HCT116 (cell line): ENCODE measurements around the gene NFIL3. TPM values are rescaled to one million over a fixed set of nuclear protein-coding genes. Genes with fewer than 3 reads are reported as not detected.

ENCODE experiments used
- ATAC-seq: fragments of 200-7000 bp; cut with Tn5 transposase; 2 replicates; pipeline ENCODE4 v1.9.1; 2020; ENCODE audit warnings: mild to moderate bottlenecking, moderate library complexity
- BruUV-seq: library from RNA; stranded (reverse); fragments of 400-500 nt; replicated peaks from 2 replicates; lab custom pipeline; 2021; lab: Mats Ljungman, UMichigan
- CTCF ChIA-PET: fragments of 300-600 bp; sonication (Branson Sonifier 250); formaldehyde crosslinking; loops from one replicate; lab custom pipeline; 2021; ENCODE audit warnings: antibody characterized with exemption; lab: Charles Lee
- POLR2A ChIA-PET: fragments of 300-600, 350-600 bp; sonication (Branson Sonifier 250); formaldehyde crosslinking; loops from one replicate; lab custom pipeline; 2021; ENCODE audit warnings: antibody characterized with exemption; lab: Charles Lee
- RAD21 ChIA-PET, 2 experiments: fragments of 300-600 bp; sonication (Branson Sonifier 250); formaldehyde crosslinking; loops; one replicate each; lab custom pipeline; 2023; ENCODE audit warnings: low total read pairs in 2 of 2; ENCODE audit not compliant: uncharacterized antibody in 2 of 2, unreplicated experiment in 2 of 2, low non-redundant PET in 1 of 2; lab: Charles Lee
- DNase-seq: peaks from one replicate; pipeline ENCODE4 v3.0.0-alpha.2; 2010; ENCODE audit warnings: low read depth, low spot score
- H2AFZ ChIP-seq: fragments of 200-600 bp; shearing (Covaris generic), sonication (generic); 2 replicates; pipeline ENCODE4 v1.6.1; 2017; ENCODE audit warnings: low read depth, mixed run types, mixed read lengths, antibody characterized with exemption, low read length; ENCODE audit not compliant: poor library complexity, severe bottlenecking
- H3K27ac ChIP-seq: 2 replicates; pipeline ENCODE4 v1.5.1; 2012; ENCODE audit warnings: low read depth, low read length
- H3K27me3 ChIP-seq: fragments of 200-600 bp; sonication (generic); 2 replicates; pipeline ENCODE4 v1.6.1; 2016; ENCODE audit warnings: mixed run types, low read length, mixed read lengths; ENCODE audit not compliant: insufficient read depth
- H3K36me3 ChIP-seq, 2 experiments: fragments of 200-500 bp in 1 of 2; fragments of 200-600 bp in 1 of 2; sonication (Bioruptor generic) in 1 of 2; sonication (generic) in 1 of 2; 2 replicates each; pipeline versions ENCODE4 v1.5.1 to v1.6.1; 2014 to 2016; ENCODE audit warnings: low read length in 2 of 2, inconsistent platforms in 1 of 2, mixed read lengths in 1 of 2, mixed run types in 1 of 2; ENCODE audit not compliant: insufficient read depth in 2 of 2, control insufficient read depth in 1 of 2
- H3K4me1 ChIP-seq, 2 experiments: fragments of 200-600 bp in 1 of 2; sonication (generic) in 1 of 2; 2 replicates each; pipeline versions ENCODE4 v1.5.1 to v1.6.1; 2012 to 2017; ENCODE audit warnings: low read length in 2 of 2, inconsistent platforms in 1 of 2, mild to moderate bottlenecking in 1 of 2, mixed read lengths in 1 of 2, mixed run types in 1 of 2, moderate library complexity in 1 of 2; ENCODE audit not compliant: insufficient read depth in 2 of 2, control insufficient read depth in 1 of 2
- H3K4me2 ChIP-seq: fragments of 200-600 bp; sonication (generic); 2 replicates; pipeline ENCODE4 v1.6.1; 2017; ENCODE audit warnings: mixed run types, low read length, mixed read lengths
- H3K4me3 ChIP-seq, 2 experiments: fragments of 200-600 bp in 1 of 2; sonication (generic) in 1 of 2; replicated peaks in 1 of 2; 2 replicates each; pipeline ENCODE4 v1.5.1; 2011 to 2016; ENCODE audit warnings: low read length in 2 of 2, control low read depth in 1 of 2, low read depth in 1 of 2, mild to moderate bottlenecking in 1 of 2, mixed read lengths in 1 of 2, mixed run types in 1 of 2
- H3K79me2 ChIP-seq: fragments of 200-600 bp; sonication (generic); 2 replicates; pipeline ENCODE4 v1.6.1; 2017; ENCODE audit warnings: mild to moderate bottlenecking, mixed run types, low read length, moderate library complexity, mixed read lengths; ENCODE audit not compliant: insufficient read depth
- H3K9ac ChIP-seq: fragments of 200-600 bp; sonication (generic); 2 replicates; pipeline ENCODE4 v1.6.1; 2016; ENCODE audit warnings: low read length, mixed read lengths
- H3K9me2 ChIP-seq: fragments of 200-600 bp; sonication (generic), shearing (Covaris generic); 2 replicates; pipeline ENCODE4 v1.6.1; 2017; ENCODE audit warnings: mixed run types, mild to moderate bottlenecking, moderate library complexity; ENCODE audit not compliant: insufficient read depth
- H3K9me3 ChIP-seq, 2 experiments: fragments of 200-500 bp in 1 of 2; fragments of 200-600 bp in 1 of 2; sonication (Bioruptor generic) in 1 of 2; sonication (generic) in 1 of 2; 2 replicates each; pipeline ENCODE4 v1.6.1; 2014 to 2017; ENCODE audit warnings: low read length in 2 of 2, mixed read lengths in 2 of 2, inconsistent platforms in 1 of 2, low read depth in 1 of 2, mild to moderate bottlenecking in 1 of 2, mixed run types in 1 of 2, moderate library complexity in 1 of 2; ENCODE audit not compliant: control insufficient read depth in 1 of 2, insufficient read depth in 1 of 2
- H4K20me1 ChIP-seq: fragments of 200-600 bp; sonication (generic), shearing (Covaris generic); 2 replicates; pipeline ENCODE4 v1.6.1; 2017; ENCODE audit warnings: mixed run types, mild to moderate bottlenecking, moderate library complexity; ENCODE audit not compliant: insufficient read depth
- CBX3 ChIP-seq: IDR thresholded peaks from 2 replicates; pipeline ENCODE4 v1.6.1; 2012; ENCODE audit warnings: low read depth
- EGR1 ChIP-seq: IDR thresholded peaks from 2 replicates; pipeline ENCODE4 v1.6.1; 2012; ENCODE audit warnings: low read depth
- ELF1 ChIP-seq: IDR thresholded peaks from 2 replicates; pipeline ENCODE4 v1.6.1; 2012; ENCODE audit warnings: low read depth, borderline replicate concordance
- FOSL1 ChIP-seq: IDR thresholded peaks from 2 replicates; pipeline ENCODE4 v1.6.1; 2012; ENCODE audit warnings: low read depth
- POLR2AphosphoS5 ChIP-seq: IDR thresholded peaks from 2 replicates; pipeline ENCODE4 v1.6.1; 2011; ENCODE audit warnings: mild to moderate bottlenecking, low read depth, low read length, moderate library complexity
- REST ChIP-seq: IDR thresholded peaks from 2 replicates; pipeline ENCODE4 v1.6.1; 2012; ENCODE audit warnings: low read depth
- TCF7L2 ChIP-seq: IDR thresholded peaks from 2 replicates; pipeline ENCODE4 v1.7.0; 2011; ENCODE audit warnings: borderline replicate concordance, inconsistent platforms; ENCODE audit not compliant: insufficient read depth, insufficient read length; ENCODE audit errors: extremely low read depth
- YY1 ChIP-seq: IDR thresholded peaks from 2 replicates; pipeline ENCODE4 v1.6.1; 2011; ENCODE audit warnings: low read length, low read depth, moderate library complexity, mild to moderate bottlenecking; ENCODE audit not compliant: insufficient replicate concordance; ENCODE audit errors: extremely low read depth
- ZBTB33 ChIP-seq: IDR thresholded peaks from 2 replicates; pipeline ENCODE4 v1.6.1; 2011; ENCODE audit warnings: mild to moderate bottlenecking, low read length, moderate library complexity; ENCODE audit not compliant: insufficient replicate concordance; ENCODE audit errors: extremely low read depth
- ZNF274 ChIP-seq: fragments of 200-500 bp; sonication (Bioruptor generic); IDR thresholded peaks from 2 replicates; pipeline ENCODE4 v1.6.1; 2014; ENCODE audit warnings: mild to moderate bottlenecking, low read depth, low read length, inconsistent platforms
- intact Hi-C: fragments of 100-400 bp; cut with micrococcal nuclease; formaldehyde crosslinking; loops from 2 replicates; pipeline ENCODE4 v1.10.0; 2022
- total RNA-seq: library from RNA; stranded (reverse); gene quantifications from one replicate; pipeline ENCODE4 v1.2.1, GENCODE V29; 2021; ENCODE audit not compliant: unreplicated experiment

NFIL3 gene
- total RNA-seq, 1 experiment from 2014 or later = 38.0 TPM

- no TSS peak for BruUV-seq
- POLR2A ChIA-PET = no interaction called here
- H3K36me3 ChIP-seq = no peaks in the 10 kb centered on the region
- H2AFZ ChIP-seq = no peak overlapping the region
- no peak for DNase-seq
- H3K4me1 ChIP-seq = no peaks in the 10 kb centered on the region
- no peak for TF ChIP-seq POLR2AphosphoS5
- no peak for TF ChIP-seq EGR1
- TF ChIP-seq FOSL1 = no peak
- no peak for TF ChIP-seq REST
- no peak for TF ChIP-seq YY1
- no peak for TF ChIP-seq ELF1
- no peak for TF ChIP-seq ZNF274
- no peak for TF ChIP-seq TCF7L2
- no peak for TF ChIP-seq ZBTB33
- no peak for TF ChIP-seq CBX3
- TF ChIP-seq, all 23 proteins: peak for 0
- Histone ChIP-seq H3K9me2 (no peaks in the 10 kb centered on the region), H3K79me2 (no peaks in the 10 kb centered on the region), H3K9ac (no peak overlapping the region), H3K4me2 (no peak overlapping the region), H3K9me3 (no peaks in the 10 kb centered on the region), H3K4me3 (no peak overlapping the region), H3K27ac (no peak overlapping the region), H3K27me3 (no peaks in the 10 kb centered on the region), H4K20me1 (no peaks in the 10 kb centered on the region)
- ChIA-PET RAD21 (no interaction called here), CTCF (interaction anchor here (0.6 kb wide), 1 partner anchor 9 kb away, joined by 3 read pairs; no protein-coding TSS in a partner anchor)
- ATAC-seq = no peak
- intact Hi-C loops = no loop called here
Measured at GRCh38 chr9:91374939-91375338, 48.7 kb downstream of the NFIL3 start.
